Fibroblast of gingiva (primary cell): ENCODE measurements around the gene RPS6KC1.
"Not testable (repeated sequence)": the region's sequence is repeated elsewhere in the genome, so short reads cannot be mapped to it uniquely, and the experiment has no call there.

Source experiments
- DNase-seq: peaks from one replicate; pipeline ENCODE4 v3.0.0-alpha.2; 2011; ENCODE audit warnings: low read depth

RPS6KC1 gene

GRCh38 chr1:213154056-213154685 lies 103.1 kb downstream of the RPS6KC1 start:
- DNase-seq: no peak

GRCh38 chr1:213159376-213159775 lies 108.3 kb downstream of the RPS6KC1 start:
- no peak for DNase-seq

- DNase-seq: not testable (repeated sequence)
Measured at GRCh38 chr1:213160442-213160841, 109.4 kb downstream of the RPS6KC1 start.

- peak; percentile 52 for DNase-seq
Measured at GRCh38 chr1:213162338-213162737, 111.3 kb downstream of the RPS6KC1 start.

GRCh38 chr1:213162862-213163261 lies 111.8 kb downstream of the RPS6KC1 start:
- no peak for DNase-seq

GRCh38 chr1:213163278-213163711 lies 112.3 kb downstream of the RPS6KC1 start:
- DNase-seq: peak; percentile 30

GRCh38 chr1:213164561-213164960 lies 113.5 kb downstream of the RPS6KC1 start:
- DNase-seq: no peak

- peak; percentile 4 for DNase-seq
Measured at GRCh38 chr1:213166852-213167251, 115.8 kb downstream of the RPS6KC1 start.

GRCh38 chr1:213171711-213172110 lies 120.7 kb downstream of the RPS6KC1 start:
- DNase-seq: no peak

GRCh38 chr1:213176341-213176740 lies 125.3 kb downstream of the RPS6KC1 start:
- no peak for DNase-seq

GRCh38 chr1:213179784-213180183 lies 128.7 kb downstream of the RPS6KC1 start:
- DNase-seq: no peak

- DNase-seq: no peak
Measured at GRCh38 chr1:213180833-213181232, 129.8 kb downstream of the RPS6KC1 start.

- DNase-seq: no peak
Measured at GRCh38 chr1:213183036-213183672, 132.1 kb downstream of the RPS6KC1 start.

- DNase-seq: no peak
Measured at GRCh38 chr1:213186168-213186567, 135.1 kb downstream of the RPS6KC1 start.

GRCh38 chr1:213192026-213192425 lies 141.0 kb downstream of the RPS6KC1 start:
- DNase-seq: no peak

GRCh38 chr1:213194383-213194782 lies 143.3 kb downstream of the RPS6KC1 start:
- DNase-seq: no peak

GRCh38 chr1:213194855-213195254 lies 143.8 kb downstream of the RPS6KC1 start:
- DNase-seq: no peak

GRCh38 chr1:213196328-213197054 lies 145.4 kb downstream of the RPS6KC1 start:
- DNase-seq: not testable (repeated sequence)

- no peak for DNase-seq
Measured at GRCh38 chr1:213200630-213201029, 149.6 kb downstream of the RPS6KC1 start.

GRCh38 chr1:213201380-213202155 lies 150.5 kb downstream of the RPS6KC1 start:
- DNase-seq: peak; percentile 84

GRCh38 chr1:213211201-213211600 lies 160.2 kb downstream of the RPS6KC1 start:
- no peak for DNase-seq

- not testable (repeated sequence) for DNase-seq
Measured at GRCh38 chr1:213219076-213219475, 168.0 kb downstream of the RPS6KC1 start.
